Measurements from ENCODE around the gene CEP170B.

CEP170B gene

DNA sequence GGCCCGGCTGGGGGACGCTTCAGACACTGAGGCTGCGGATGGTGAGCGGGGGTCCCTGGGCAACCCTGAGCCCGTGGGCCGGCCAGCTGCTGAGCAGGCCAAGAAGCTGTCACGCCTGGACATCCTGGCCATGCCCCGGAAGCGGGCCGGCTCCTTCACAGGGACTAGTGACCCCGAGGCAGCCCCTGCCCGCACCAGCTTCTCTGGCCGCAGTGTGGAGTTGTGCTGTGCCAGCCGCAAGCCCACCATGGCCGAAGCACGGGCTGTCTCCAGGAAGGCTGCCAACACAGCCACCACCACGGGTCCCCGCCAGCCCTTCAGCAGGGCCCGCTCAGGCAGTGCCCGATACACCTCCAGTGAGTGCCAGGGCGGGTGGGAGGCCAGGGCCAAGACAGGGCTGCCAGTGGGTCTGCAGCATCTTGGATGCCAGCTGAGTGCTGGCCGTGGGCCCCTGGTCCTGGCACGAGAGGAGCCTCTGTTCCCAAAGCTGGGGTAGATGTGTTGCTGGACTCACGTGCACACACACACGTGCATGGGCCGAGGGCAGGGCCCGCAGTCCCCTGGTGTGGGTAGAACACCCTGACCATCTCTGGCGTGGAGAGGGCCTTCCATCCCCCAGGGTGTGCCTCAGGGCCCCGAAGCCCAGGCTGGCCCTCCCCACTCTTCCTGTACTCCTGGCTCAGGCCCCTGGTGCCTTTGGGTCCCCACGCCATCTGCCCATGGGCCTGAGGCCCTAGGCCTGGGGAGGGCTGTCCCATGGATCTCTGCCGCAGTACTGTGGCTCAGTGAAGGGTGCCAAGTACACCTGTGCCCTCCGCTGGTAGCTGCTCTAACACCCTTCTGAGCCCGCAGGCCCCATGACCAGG is 22.8 kb downstream of the CEP170B start:
- no peak for TF ChIP-seq TCF12 (IDR thresholded peaks at IDR 0.05; ENCODE audit: low read depth)
- no peak for TF ChIP-seq CEBPB (IDR thresholded peaks at IDR 0.05)
- TF ChIP-seq, protein P1, sequence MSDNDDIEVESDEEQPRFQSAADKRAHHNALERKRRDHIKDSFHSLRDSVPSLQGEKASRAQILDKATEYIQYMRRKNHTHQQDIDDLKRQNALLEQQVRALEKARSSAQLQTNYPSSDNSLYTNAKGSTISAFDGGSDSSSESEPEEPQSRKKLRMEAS (IDR thresholded peaks at IDR 0.05) = no peak
- no peak for TF ChIP-seq TEAD4 (IDR thresholded peaks at IDR 0.05)
- no peak for TF ChIP-seq NFIC (IDR thresholded peaks at IDR 0.05)
- no peak for TF ChIP-seq EGR1 (IDR thresholded peaks at IDR 0.05)
- no peak for TF ChIP-seq ZBTB7A (IDR thresholded peaks at IDR 0.05; ENCODE audit: low read depth)
- no peak for TF ChIP-seq FOXM1 (IDR thresholded peaks at IDR 0.05; ENCODE audit: borderline replicate concordance, low read depth)
- TF ChIP-seq, protein P2, sequence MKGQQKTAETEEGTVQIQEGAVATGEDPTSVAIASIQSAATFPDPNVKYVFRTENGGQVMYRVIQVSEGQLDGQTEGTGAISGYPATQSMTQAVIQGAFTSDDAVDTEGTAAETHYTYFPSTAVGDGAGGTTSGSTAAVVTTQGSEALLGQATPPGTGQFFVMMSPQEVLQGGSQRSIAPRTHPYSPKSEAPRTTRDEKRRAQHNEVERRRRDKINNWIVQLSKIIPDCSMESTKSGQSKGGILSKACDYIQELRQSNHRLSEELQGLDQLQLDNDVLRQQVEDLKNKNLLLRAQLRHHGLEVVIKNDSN (IDR thresholded peaks at IDR 0.05) = no peak
- TF ChIP-seq, protein P3, sequence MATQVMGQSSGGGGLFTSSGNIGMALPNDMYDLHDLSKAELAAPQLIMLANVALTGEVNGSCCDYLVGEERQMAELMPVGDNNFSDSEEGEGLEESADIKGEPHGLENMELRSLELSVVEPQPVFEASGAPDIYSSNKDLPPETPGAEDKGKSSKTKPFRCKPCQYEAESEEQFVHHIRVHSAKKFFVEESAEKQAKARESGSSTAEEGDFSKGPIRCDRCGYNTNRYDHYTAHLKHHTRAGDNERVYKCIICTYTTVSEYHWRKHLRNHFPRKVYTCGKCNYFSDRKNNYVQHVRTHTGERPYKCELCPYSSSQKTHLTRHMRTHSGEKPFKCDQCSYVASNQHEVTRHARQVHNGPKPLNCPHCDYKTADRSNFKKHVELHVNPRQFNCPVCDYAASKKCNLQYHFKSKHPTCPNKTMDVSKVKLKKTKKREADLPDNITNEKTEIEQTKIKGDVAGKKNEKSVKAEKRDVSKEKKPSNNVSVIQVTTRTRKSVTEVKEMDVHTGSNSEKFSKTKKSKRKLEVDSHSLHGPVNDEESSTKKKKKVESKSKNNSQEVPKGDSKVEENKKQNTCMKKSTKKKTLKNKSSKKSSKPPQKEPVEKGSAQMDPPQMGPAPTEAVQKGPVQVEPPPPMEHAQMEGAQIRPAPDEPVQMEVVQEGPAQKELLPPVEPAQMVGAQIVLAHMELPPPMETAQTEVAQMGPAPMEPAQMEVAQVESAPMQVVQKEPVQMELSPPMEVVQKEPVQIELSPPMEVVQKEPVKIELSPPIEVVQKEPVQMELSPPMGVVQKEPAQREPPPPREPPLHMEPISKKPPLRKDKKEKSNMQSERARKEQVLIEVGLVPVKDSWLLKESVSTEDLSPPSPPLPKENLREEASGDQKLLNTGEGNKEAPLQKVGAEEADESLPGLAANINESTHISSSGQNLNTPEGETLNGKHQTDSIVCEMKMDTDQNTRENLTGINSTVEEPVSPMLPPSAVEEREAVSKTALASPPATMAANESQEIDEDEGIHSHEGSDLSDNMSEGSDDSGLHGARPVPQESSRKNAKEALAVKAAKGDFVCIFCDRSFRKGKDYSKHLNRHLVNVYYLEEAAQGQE (IDR thresholded peaks at IDR 0.05; ENCODE audit: low read depth) = no peak
- TF ChIP-seq TAF1 (IDR thresholded peaks at IDR 0.05; ENCODE audit: low read depth) = no peak

- TF ChIP-seq RAD21 (IDR thresholded peaks at IDR 0.05; ENCODE audit: low read depth) (no peak), EGR1 (IDR thresholded peaks at IDR 0.05) (no peak), NFIC (IDR thresholded peaks at IDR 0.05) (no peak), CEBPB (IDR thresholded peaks at IDR 0.05) (no peak), TCF12 (IDR thresholded peaks at IDR 0.05; ENCODE audit: low read depth) (no peak), TEAD4 (IDR thresholded peaks at IDR 0.05) (no peak), CREB1 (IDR thresholded peaks at IDR 0.05; ENCODE audit: low read depth) (no peak)
- TF ChIP-seq, protein P3 (IDR thresholded peaks at IDR 0.05; ENCODE audit: low read depth) = no peak
- TF ChIP-seq, protein P1 (IDR thresholded peaks at IDR 0.05) = no peak
Observed at GRCh38 chr14:104888489-104889374, 23.7 kb downstream of the CEP170B start.

- TF ChIP-seq RAD21 (IDR thresholded peaks at IDR 0.05; ENCODE audit: low read depth) (no peak), EGR1 (IDR thresholded peaks at IDR 0.05) (no peak), ZBTB7A (IDR thresholded peaks at IDR 0.05; ENCODE audit: low read depth) (no peak), NFIC (IDR thresholded peaks at IDR 0.05) (no peak), CREB1 (IDR thresholded peaks at IDR 0.05; ENCODE audit: low read depth) (no peak), TEAD4 (IDR thresholded peaks at IDR 0.05) (no peak), FOXM1 (IDR thresholded peaks at IDR 0.05; ENCODE audit: borderline replicate concordance, low read depth) (no peak), TCF12 (IDR thresholded peaks at IDR 0.05; ENCODE audit: low read depth) (no peak), TAF1 (IDR thresholded peaks at IDR 0.05; ENCODE audit: low read depth) (no peak), YY1 (IDR thresholded peaks at IDR 0.05; ENCODE audit: low read depth) (no peak), CEBPB (IDR thresholded peaks at IDR 0.05) (no peak), EP300 (IDR thresholded peaks at IDR 0.05; ENCODE audit: borderline replicate concordance) (no peak)
- TF ChIP-seq, protein P2 (IDR thresholded peaks at IDR 0.05) = no peak
- TF ChIP-seq, protein P3 (IDR thresholded peaks at IDR 0.05; ENCODE audit: low read depth) = no peak
- TF ChIP-seq, protein P1 (IDR thresholded peaks at IDR 0.05) = no peak
Observed at GRCh38 chr14:104889375-104889757, 24.3 kb downstream of the CEP170B start.
